Measurements from ENCODE around the gene NPDC1. TPM values are rescaled to one million over a fixed set of nuclear protein-coding genes. Genes with fewer than 3 reads are reported as not detected.

NPDC1 gene
- total RNA-seq, 4 donors from 2014 or later = 58.0 to 972 (median 274) TPM

DNA sequence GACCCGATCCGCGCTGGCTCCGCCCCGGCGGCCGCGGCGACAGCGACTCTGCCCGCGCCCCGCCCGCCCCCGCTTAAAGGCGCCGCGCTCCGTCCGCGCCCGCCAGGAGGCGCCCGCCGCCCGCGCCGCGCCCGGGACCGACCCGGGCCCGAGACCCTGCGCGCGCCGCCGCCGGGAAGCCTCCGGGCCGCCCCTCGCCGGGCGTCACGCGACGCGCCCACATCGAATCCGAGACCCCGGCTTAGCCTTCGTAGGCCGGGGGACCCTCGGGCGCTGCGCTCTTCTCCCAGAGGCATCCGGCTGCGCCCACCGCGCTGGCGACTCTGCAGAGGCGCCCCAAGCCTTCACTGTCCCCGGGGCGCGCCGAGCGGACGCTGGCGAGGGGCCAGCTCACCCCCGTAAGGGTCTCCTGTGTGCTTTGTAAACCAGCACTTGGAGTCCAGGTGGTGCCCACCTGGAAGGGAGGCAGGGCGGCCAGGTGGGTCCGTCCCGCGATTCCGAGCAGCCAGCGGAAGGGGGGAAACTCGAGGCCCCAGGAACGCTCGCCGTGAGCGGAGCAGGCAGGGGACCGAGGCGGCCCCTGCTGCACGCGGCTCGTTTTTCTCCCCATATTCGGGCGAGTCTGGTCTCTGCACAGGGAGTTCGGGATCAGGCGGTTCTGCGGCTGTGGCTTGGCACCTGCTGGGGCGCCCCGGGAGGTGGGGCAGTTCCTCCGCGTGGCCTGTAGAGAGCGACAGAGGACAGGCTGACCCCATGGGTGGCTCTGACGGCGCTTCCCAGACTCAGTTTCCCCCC, 17.5 kb downstream of the NPDC1 start:
- TF ChIP-seq POLR2A (IDR thresholded peaks at IDR 0.05) = no peak
- no peak for TF ChIP-seq POLR2AphosphoS5 (IDR thresholded peaks at IDR 0.05)
- TF ChIP-seq EP300 (IDR thresholded peaks at IDR 0.05; ENCODE audit: low read depth) = no peak
- TF ChIP-seq, protein P1, sequence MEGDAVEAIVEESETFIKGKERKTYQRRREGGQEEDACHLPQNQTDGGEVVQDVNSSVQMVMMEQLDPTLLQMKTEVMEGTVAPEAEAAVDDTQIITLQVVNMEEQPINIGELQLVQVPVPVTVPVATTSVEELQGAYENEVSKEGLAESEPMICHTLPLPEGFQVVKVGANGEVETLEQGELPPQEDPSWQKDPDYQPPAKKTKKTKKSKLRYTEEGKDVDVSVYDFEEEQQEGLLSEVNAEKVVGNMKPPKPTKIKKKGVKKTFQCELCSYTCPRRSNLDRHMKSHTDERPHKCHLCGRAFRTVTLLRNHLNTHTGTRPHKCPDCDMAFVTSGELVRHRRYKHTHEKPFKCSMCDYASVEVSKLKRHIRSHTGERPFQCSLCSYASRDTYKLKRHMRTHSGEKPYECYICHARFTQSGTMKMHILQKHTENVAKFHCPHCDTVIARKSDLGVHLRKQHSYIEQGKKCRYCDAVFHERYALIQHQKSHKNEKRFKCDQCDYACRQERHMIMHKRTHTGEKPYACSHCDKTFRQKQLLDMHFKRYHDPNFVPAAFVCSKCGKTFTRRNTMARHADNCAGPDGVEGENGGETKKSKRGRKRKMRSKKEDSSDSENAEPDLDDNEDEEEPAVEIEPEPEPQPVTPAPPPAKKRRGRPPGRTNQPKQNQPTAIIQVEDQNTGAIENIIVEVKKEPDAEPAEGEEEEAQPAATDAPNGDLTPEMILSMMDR (IDR thresholded peaks at IDR 0.05) = peak in 3 of 5 experiments; percentile 11 to 43 (median 27)

DNA sequence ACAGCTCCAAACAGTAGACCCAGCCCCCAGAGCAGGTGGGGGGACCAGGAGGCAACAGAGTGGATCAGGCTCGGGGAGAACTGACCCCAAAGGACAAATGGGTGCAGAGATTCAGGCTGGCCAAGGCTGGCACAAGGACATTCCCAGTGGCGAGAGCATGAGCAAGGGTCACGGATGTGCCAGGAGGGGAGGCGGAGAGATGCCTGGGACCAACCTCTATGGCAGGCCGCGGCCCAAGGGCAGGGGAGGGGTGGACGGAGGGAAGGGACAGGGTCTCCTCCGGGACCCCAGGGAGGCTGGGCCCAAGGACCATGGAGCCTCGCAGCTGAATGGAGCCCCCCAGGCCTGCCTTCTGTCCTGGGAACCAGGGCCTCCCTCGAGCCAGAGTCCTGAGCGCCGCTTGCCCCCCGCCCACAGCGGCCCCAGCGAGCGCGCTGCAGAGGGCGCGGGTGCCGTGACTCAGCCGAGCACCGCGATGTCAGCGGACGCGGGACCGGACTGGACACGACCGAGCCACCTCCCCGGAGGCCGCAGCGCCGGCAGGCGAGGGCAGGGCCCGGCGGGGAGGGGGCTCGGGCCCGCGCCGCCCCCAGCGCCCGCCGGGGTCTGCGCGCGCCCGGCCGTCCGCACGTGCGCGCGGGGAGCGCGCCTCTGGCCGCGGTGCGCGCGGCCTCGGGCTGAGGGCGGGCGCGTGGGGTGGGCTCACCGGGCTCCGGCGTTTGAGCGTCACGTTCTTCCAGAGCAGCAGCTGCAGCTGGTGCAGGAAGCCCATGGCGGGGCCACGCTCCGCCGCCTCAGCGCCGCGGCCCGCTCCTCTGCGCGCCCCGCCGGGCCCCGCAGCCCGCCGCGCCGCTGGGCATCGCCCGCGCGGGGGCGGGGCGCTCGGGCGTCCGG, 18.4 kb downstream of the NPDC1 start, which contains the start of gene ABCA2:
TSS of gene ABCA2 (minus strand) at position 869 of the 894 bp plus-strand sequence. CDS start at position 772, 97 bp downstream.
- intact Hi-C loops (cut with DNase I; ENCODE audit: low total_unique reads) (no loop called here), in situ Hi-C loops (cut with MboI; ENCODE audit: low pct_ligation_motif_present in 1 of 4, low pct_unique_long_range_greater_than_20kb in 1 of 4, low sequenced_read_pairs in 3 of 4) (loop anchor here in 2 of 4 donors (25.0 kb wide), 1 partner anchor 240 kb away; the partner anchor contains the start of genes CCDC183 (in 2 of the 2) and TMEM141 (in 2 of the 2))
- H3K4me1 ChIP-seq = peaks cover 16 to 63% (median 45%) of the 10 kb centered on the region in 4 donors
- peak within 1 kb of the TSS; percentile 41 to 72 (median 59) for H3K4me3 ChIP-seq
- no peaks in the 10 kb centered on the region for H3K9me3 ChIP-seq
- no peaks in the 10 kb centered on the region for H3K36me3 ChIP-seq
- H3K27ac ChIP-seq = peak within 1 kb of the TSS; percentile 65 to 77 (median 70)
- TF ChIP-seq POLR2A (IDR thresholded peaks at IDR 0.05) (no peak), EP300 (IDR thresholded peaks at IDR 0.05; ENCODE audit: low read depth) (no peak), POLR2AphosphoS5 (IDR thresholded peaks at IDR 0.05) (no peak)
- TF ChIP-seq, protein P1 (IDR thresholded peaks at IDR 0.05) = no peak
- DNase-seq = no peak
- 12% methylated on average over 32 of the region's 95 CpGs; no CpG with 5 or more reads in 1 of the 2 donors for WGBS, 2 donors (ENCODE audit: low coverage in 1 of 2)
- H3K27me3 ChIP-seq = no peaks in the 10 kb centered on the region

More for the DNA sequence above, 17.5 kb downstream of the NPDC1 start:
- H3K9me3 ChIP-seq = no peaks in the 10 kb centered on the region
- in situ Hi-C loops (cut with MboI; ENCODE audit: low pct_ligation_motif_present in 1 of 4, low pct_unique_long_range_greater_than_20kb in 1 of 4, low sequenced_read_pairs in 3 of 4) (loop anchor here in 2 of 4 donors (25.0 kb wide), 1 partner anchor 241 kb away; the partner anchor contains the start of genes CCDC183 (in 2 of the 2) and TMEM141 (in 2 of the 2)), intact Hi-C loops (cut with DNase I; ENCODE audit: low total_unique reads) (no loop called here)
- H3K4me3 ChIP-seq = peak overlapping the region; percentile 41 to 72 (median 59)
- peak; percentile 83 for DNase-seq
- no peaks in the 10 kb centered on the region for H3K36me3 ChIP-seq
- peak overlapping the region; percentile 65 to 77 (median 70) for H3K27ac ChIP-seq
- peaks cover 16 to 55% (median 38%) of the 10 kb centered on the region in 4 donors for H3K4me1 ChIP-seq
- WGBS, 2 donors (ENCODE audit: low coverage in 1 of 2) = 1% methylated on average over 50 of the region's 98 CpGs; no CpG with 5 or more reads in 1 of the 2 donors
- no peaks in the 10 kb centered on the region for H3K27me3 ChIP-seq

DNA sequence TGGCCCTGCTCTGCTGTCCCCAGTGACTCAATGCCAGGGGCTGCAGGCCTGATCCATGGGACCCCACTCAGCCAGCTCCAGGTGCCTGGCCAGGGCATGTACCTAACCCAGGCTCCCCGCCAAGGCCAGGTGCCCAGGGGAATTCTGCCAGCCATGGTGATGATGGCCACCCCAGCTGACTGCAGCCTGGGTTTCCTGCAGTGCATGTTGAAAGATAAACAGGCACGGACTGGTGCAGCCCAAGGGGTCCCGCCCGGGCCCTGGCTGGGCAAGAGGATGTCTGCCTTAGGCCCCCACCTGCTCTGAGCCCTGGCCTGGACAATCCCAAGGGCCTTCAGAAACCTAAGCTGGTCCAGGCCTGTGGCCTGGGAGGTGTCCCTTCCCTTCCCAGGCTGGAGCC, 19.1 kb downstream of the NPDC1 start:
- DNase-seq = no peak
- Histone ChIP-seq H3K27ac (peak overlapping the region in 1 of 4 donors; percentile 57), H3K9me3 (no peaks in the 10 kb centered on the region), H3K36me3 (no peaks in the 10 kb centered on the region), H3K27me3 (no peaks in the 10 kb centered on the region), H3K4me1 (peaks cover 16 to 68% (median 47%) of the 10 kb centered on the region in 4 donors), H3K4me3 (peak overlapping the region in 1 of 4 donors; percentile 54)
- 57% methylated on average over 1 of the region's 4 CpGs; no CpG with 5 or more reads in 1 of the 2 donors for WGBS, 2 donors (ENCODE audit: low coverage in 1 of 2)
- in situ Hi-C loops (cut with MboI; ENCODE audit: low pct_ligation_motif_present in 1 of 4, low pct_unique_long_range_greater_than_20kb in 1 of 4, low sequenced_read_pairs in 3 of 4) = loop anchor here in 2 of 4 donors (25.0 kb wide), 1 partner anchor 240 kb away; the partner anchor contains the start of genes CCDC183 (in 2 of the 2) and TMEM141 (in 2 of the 2)
- TF ChIP-seq EP300 (IDR thresholded peaks at IDR 0.05; ENCODE audit: low read depth) (no peak), POLR2A (IDR thresholded peaks at IDR 0.05) (no peak), POLR2AphosphoS5 (IDR thresholded peaks at IDR 0.05) (no peak)
- TF ChIP-seq, protein P1 (IDR thresholded peaks at IDR 0.05) = no peak
- intact Hi-C loops (cut with DNase I; ENCODE audit: low total_unique reads) = no loop called here
